Neural progenitor cell (in vitro differentiated cells): ENCODE measurements around the gene ENTPD2. TPM values are rescaled to one million over a fixed set of nuclear protein-coding genes. Genes with fewer than 3 reads are reported as not detected.

Source experiments
- DNase-seq: peaks from one replicate; pipeline ENCODE4 v3.0.0-alpha.2; 2016; ENCODE audit warnings: low spot score
- H2AFZ ChIP-seq: fragments of 200-600 bp; sonication (generic); replicated peaks from 2 replicates; pipeline ENCODE4 v1.6.1; 2016; ENCODE audit warnings: antibody characterized with exemption
- H3F3A ChIP-seq: fragments of 200-600 bp; sonication (generic); 2 replicates; pipeline ENCODE4 v1.6.1; 2016; ENCODE audit warnings: antibody characterized with exemption, low read depth
- H3K27ac ChIP-seq: fragments of 200-600 bp; sonication (generic); 2 replicates; pipeline ENCODE4 v1.5.1; 2016; ENCODE audit warnings: mild to moderate bottlenecking
- H3K27me3 ChIP-seq: fragments of 200-600 bp; sonication (generic); 2 replicates; pipeline ENCODE4 v1.6.1; 2016; ENCODE audit warnings: mild to moderate bottlenecking, moderate library complexity
- H3K36me3 ChIP-seq: fragments of 200-600 bp; sonication (generic); 2 replicates; pipeline ENCODE4 v1.5.1; 2016
- H3K4me1 ChIP-seq: fragments of 200-600 bp; sonication (generic); 2 replicates; pipeline ENCODE4 v1.6.1; 2016; ENCODE audit warnings: mixed run types
- H3K4me2 ChIP-seq: fragments of 200-600 bp; sonication (generic); 2 replicates; pipeline ENCODE4 v1.6.1; 2016
- H3K4me3 ChIP-seq: fragments of 200-600 bp; sonication (generic); 2 replicates; pipeline ENCODE4 v1.5.1; 2016
- H3K79me2 ChIP-seq: fragments of 200-600 bp; sonication (generic); 2 replicates; pipeline ENCODE4 v1.6.1; 2016; ENCODE audit warnings: low read depth
- H3K9ac ChIP-seq: fragments of 200-600 bp; sonication (generic); 2 replicates; pipeline ENCODE4 v1.6.1; 2016
- H3K9me3 ChIP-seq: fragments of 200-600 bp; sonication (generic); 2 replicates; pipeline ENCODE4 v1.5.1; 2016; ENCODE audit warnings: low read depth
- H4K20me1 ChIP-seq: fragments of 200-600 bp; sonication (generic); 2 replicates; pipeline ENCODE4 v1.6.1; 2016; ENCODE audit warnings: low read depth
- H3K27ac Mint-ChIP-seq: 3 replicates; pipeline ENCODE4 v1.8.0; 2021; ENCODE audit warnings: mixed read lengths
- H3K27me3 Mint-ChIP-seq: 2 replicates; pipeline ENCODE4 v1.8.0; 2022; ENCODE audit warnings: low read depth, mild to moderate bottlenecking, inconsistent platforms, moderate library complexity, mixed read lengths; ENCODE audit not compliant: insufficient read depth
- H3K36me3 Mint-ChIP-seq: 3 replicates; pipeline ENCODE4 v1.8.0; 2021; ENCODE audit warnings: mixed read lengths
- H3K4me1 Mint-ChIP-seq: 3 replicates; pipeline ENCODE4 v1.8.0; 2021; ENCODE audit warnings: mixed read lengths
- H3K4me3 Mint-ChIP-seq: 3 replicates; pipeline ENCODE4 v1.8.0; 2021; ENCODE audit warnings: mild to moderate bottlenecking, moderate library complexity, mixed read lengths
- H3K9me3 Mint-ChIP-seq: 3 replicates; pipeline ENCODE4 v1.8.0; 2020; ENCODE audit warnings: mixed read lengths
- CTCF ChIP-seq: fragments of 200-600 bp; sonication (generic); IDR thresholded peaks from 2 replicates; pipeline ENCODE4 v1.5.1; 2017; ENCODE audit warnings: antibody characterized with exemption, mild to moderate bottlenecking
- EZH2 ChIP-seq: fragments of 200-600 bp; sonication (generic); IDR thresholded peaks from 2 replicates; pipeline ENCODE4 v1.6.1; 2017; ENCODE audit warnings: antibody characterized with exemption, mild to moderate bottlenecking, moderate library complexity
- EZH2phosphoT487 ChIP-seq: fragments of 200-600 bp; sonication (generic); IDR thresholded peaks from 2 replicates; pipeline ENCODE4 v1.6.1; 2017; ENCODE audit warnings: antibody characterized with exemption
- total RNA-seq: library from RNA; depleted of rRNA; stranded (reverse); fragments of >200 nt; gene quantifications from 2 replicates; pipeline ENCODE4 v1.2.3, GENCODE V29; 2015; ENCODE audit warnings: low replicate concordance

The ENTPD2 gene
- total RNA-seq, 1 donor from 2014 or later, result not detected

- Histone ChIP-seq H3K36me3 (no peaks in the 10 kb centered on the region), H3F3A (peaks cover 19% of the 10 kb centered on the region), H3K9ac (no peak overlapping the region), H3K79me2 (no peaks in the 10 kb centered on the region), H3K27ac (no peak overlapping the region), H3K9me3 (no peaks in the 10 kb centered on the region), H3K4me2 (no peak overlapping the region), H2AFZ (no peak overlapping the region), H3K4me3 (no peak overlapping the region), H4K20me1 (peaks cover 13% of the 10 kb centered on the region), H3K27me3 (peaks cover 52% of the 10 kb centered on the region), H3K4me1 (peaks cover 12% of the 10 kb centered on the region)
- no peaks in the 10 kb centered on the region for H3K36me3 Mint-ChIP-seq
- no peak for TF ChIP-seq EZH2
- no peak for TF ChIP-seq EZH2phosphoT487
- TF ChIP-seq CTCF, result no peak
- H3K9me3 Mint-ChIP-seq, result no peaks in the 10 kb centered on the region
- peaks cover 23% of the 10 kb centered on the region for H3K27me3 Mint-ChIP-seq
- peaks cover 7% of the 10 kb centered on the region for H3K4me1 Mint-ChIP-seq
- DNase-seq, result no peak
- H3K4me3 Mint-ChIP-seq, result no peak overlapping the region
- H3K27ac Mint-ChIP-seq, result no peak overlapping the region
Observed at GRCh38 chr9:137058521-137059234, 4.8 kb upstream of the ENTPD2 start.

- Mint-ChIP-seq H3K36me3 (no peaks in the 10 kb centered on the region), H3K4me1 (peaks cover 7% of the 10 kb centered on the region), H3K4me3 (no peak overlapping the region), H3K27ac (no peak overlapping the region), H3K9me3 (no peaks in the 10 kb centered on the region), H3K27me3 (peaks cover 29% of the 10 kb centered on the region)
- TF ChIP-seq EZH2phosphoT487 (no peak), CTCF (no peak)
- DNase-seq, result no peak
- Histone ChIP-seq H2AFZ (no peak overlapping the region), H4K20me1 (peaks cover 23% of the 10 kb centered on the region), H3K4me3 (no peak overlapping the region), H3K27ac (no peak overlapping the region), H3K36me3 (no peaks in the 10 kb centered on the region), H3K9me3 (no peaks in the 10 kb centered on the region), H3K79me2 (no peaks in the 10 kb centered on the region), H3F3A (peaks cover 27% of the 10 kb centered on the region), H3K4me1 (peaks cover 17% of the 10 kb centered on the region), H3K27me3 (peaks cover 63% of the 10 kb centered on the region), H3K9ac (no peak overlapping the region), H3K4me2 (no peak overlapping the region)
Observed at GRCh38 chr9:137057545-137057944, 3.7 kb upstream of the ENTPD2 start.

- no peaks in the 10 kb centered on the region for H3K36me3 Mint-ChIP-seq
- peaks cover 7% of the 10 kb centered on the region for H3K4me1 Mint-ChIP-seq
- TF ChIP-seq EZH2phosphoT487, result no peak
- H3K27ac Mint-ChIP-seq, result no peak overlapping the region
- no peak overlapping the region for H3K4me3 Mint-ChIP-seq
- Histone ChIP-seq H3K4me2 (no peak overlapping the region), H3K27me3 (peaks cover 70% of the 10 kb centered on the region), H4K20me1 (peaks cover 23% of the 10 kb centered on the region), H3K4me3 (no peak overlapping the region), H3K9me3 (no peaks in the 10 kb centered on the region), H3K36me3 (no peaks in the 10 kb centered on the region), H3K27ac (no peak overlapping the region), H3K9ac (no peak overlapping the region), H3F3A (peaks cover 27% of the 10 kb centered on the region), H3K79me2 (no peaks in the 10 kb centered on the region), H3K4me1 (peaks cover 17% of the 10 kb centered on the region), H2AFZ (no peak overlapping the region)
- H3K27me3 Mint-ChIP-seq, result peaks cover 32% of the 10 kb centered on the region
- no peaks in the 10 kb centered on the region for H3K9me3 Mint-ChIP-seq
- no peak for DNase-seq
Observed at GRCh38 chr9:137056739-137057415, 3.0 kb upstream of the ENTPD2 start.
